IMR-90 (cell line): ENCODE measurements around the gene PBX3. TPM values are rescaled to one million over a fixed set of nuclear protein-coding genes. Genes with fewer than 3 reads are reported as not detected.

ENCODE experiments used
- ATAC-seq: fragments of 200-7000 bp; cut with Tn5 transposase; 2 replicates; pipeline ENCODE4 v1.9.1; 2020; ENCODE audit warnings: low read depth, mild to moderate bottlenecking, moderate library complexity
- BruUV-seq: library from RNA; stranded (reverse); fragments of 400-500 nt; replicated peaks from 2 replicates; lab custom pipeline; 2021; lab: Mats Ljungman, UMichigan
- CTCF ChIA-PET: fragments of 300-600 bp; formaldehyde crosslinking; extraction: SDS; loops from one replicate; lab custom pipeline; 2021; ENCODE audit warnings: antibody characterized with exemption; lab: Yijun Ruan, JAX
- POLR2A ChIA-PET: fragments of 300-600 bp; sonication (Branson Sonifier 250); formaldehyde crosslinking; loops from one replicate; lab custom pipeline; 2022; ENCODE audit warnings: antibody characterized with exemption; ENCODE audit not compliant: unreplicated experiment; lab: Charles Lee
- DNase-seq: peaks from one replicate; pipeline ENCODE4 v3.0.0; 2013
- H2AFZ ChIP-seq: replicated peaks from 2 replicates; pipeline ENCODE3; 2013; ENCODE audit warnings: low read length, mild to moderate bottlenecking; ENCODE audit not compliant: poor library complexity
- H2AK5ac ChIP-seq: 2 replicates; pipeline ENCODE4 v1.6.1; 2013; ENCODE audit warnings: low read depth, low read length, inconsistent platforms
- H2AK9ac ChIP-seq: replicated peaks from 2 replicates; pipeline ENCODE3; 2013; ENCODE audit warnings: mild to moderate bottlenecking, low read depth, low read length, moderate library complexity; ENCODE audit not compliant: poor library complexity
- H2BK120ac ChIP-seq: 2 replicates; pipeline ENCODE4 v1.6.1; 2013; ENCODE audit warnings: low read depth, low read length, inconsistent platforms
- H2BK15ac ChIP-seq: 3 replicates; pipeline ENCODE4 v1.6.1; 2013; ENCODE audit warnings: low read depth, low read length, inconsistent platforms
- H2BK20ac ChIP-seq: 2 replicates; pipeline ENCODE4 v1.6.1; 2013; ENCODE audit warnings: low read depth, mild to moderate bottlenecking, inconsistent platforms, low read length, moderate library complexity
- H2BK5ac ChIP-seq: 2 replicates; pipeline ENCODE4 v1.6.1; 2013; ENCODE audit warnings: mild to moderate bottlenecking, low read depth, low read length, inconsistent platforms; ENCODE audit not compliant: poor library complexity, severe bottlenecking
- H3K14ac ChIP-seq: replicated peaks from 2 replicates; pipeline ENCODE4 v1.6.1; 2013; ENCODE audit warnings: low read depth, low read length, inconsistent platforms
- H3K18ac ChIP-seq: 2 replicates; pipeline ENCODE4 v1.6.1; 2013; ENCODE audit warnings: low read depth, low read length, control low read depth
- H3K23ac ChIP-seq: 2 replicates; pipeline ENCODE4 v1.6.1; 2013; ENCODE audit warnings: low read depth, low read length, inconsistent platforms
- H3K27ac ChIP-seq: 2 replicates; pipeline ENCODE4 v1.5.1; 2013; ENCODE audit warnings: mild to moderate bottlenecking, control low read depth, low read length; ENCODE audit not compliant: insufficient read depth
- H3K27me3 ChIP-seq: 2 replicates; pipeline ENCODE4 v1.6.1; 2013; ENCODE audit warnings: low read length; ENCODE audit not compliant: control insufficient read depth, insufficient read depth
- H3K36me3 ChIP-seq: 2 replicates; pipeline ENCODE4 v1.6.1; 2013; ENCODE audit warnings: low read length, mixed read lengths; ENCODE audit not compliant: control insufficient read depth, insufficient read depth
- H3K4ac ChIP-seq: 2 replicates; pipeline ENCODE4 v1.6.1; 2013; ENCODE audit warnings: low read depth, low read length, inconsistent platforms
- H3K4me1 ChIP-seq: 2 replicates; pipeline ENCODE4 v1.6.1; 2013; ENCODE audit warnings: low read length, mixed read lengths; ENCODE audit not compliant: control insufficient read depth, insufficient read depth
- H3K4me2 ChIP-seq: 2 replicates; pipeline ENCODE4 v1.6.1; 2013; ENCODE audit warnings: low read depth, mild to moderate bottlenecking, control low read depth, low read length, moderate library complexity
- H3K4me3 ChIP-seq: 2 replicates; pipeline ENCODE4 v1.5.1; 2013; ENCODE audit warnings: low read depth, mild to moderate bottlenecking, control low read depth, low read length, moderate library complexity; ENCODE audit not compliant: insufficient read depth
- H3K56ac ChIP-seq: 2 replicates; pipeline ENCODE4 v1.6.1; 2013; ENCODE audit warnings: low read length, inconsistent platforms; ENCODE audit not compliant: insufficient read depth; ENCODE audit errors: extremely low read depth
- H3K79me1 ChIP-seq, 2 experiments: 2 replicates each; pipeline ENCODE4 v1.6.1; 2013; ENCODE audit warnings: low read length in 2 of 2, inconsistent platforms in 1 of 2, low read depth in 1 of 2
- H3K9ac ChIP-seq: 2 replicates; pipeline ENCODE4 v1.6.1; 2013; ENCODE audit warnings: low read depth, low read length, control low read depth
- H3K9me1 ChIP-seq: 2 replicates; pipeline ENCODE4 v1.6.1; 2013; ENCODE audit warnings: low read length, inconsistent platforms; ENCODE audit not compliant: insufficient read depth
- H3K9me3 ChIP-seq: 2 replicates; pipeline ENCODE4 v1.6.1; 2013; ENCODE audit warnings: low read length; ENCODE audit not compliant: control insufficient read depth, insufficient read depth
- H4K20me1 ChIP-seq: 2 replicates; pipeline ENCODE4 v1.6.1; 2013; ENCODE audit warnings: low read length, inconsistent platforms; ENCODE audit not compliant: insufficient read depth
- H4K5ac ChIP-seq: 2 replicates; pipeline ENCODE4 v1.6.1; 2013; ENCODE audit warnings: mild to moderate bottlenecking, low read depth, low read length, control low read depth
- H4K8ac ChIP-seq, 2 experiments: 2 replicates each; pipeline ENCODE4 v1.6.1; 2013; ENCODE audit warnings: low read depth in 2 of 2, low read length in 2 of 2, control low read depth in 1 of 2, inconsistent platforms in 1 of 2
- H4K91ac ChIP-seq: 2 replicates; pipeline ENCODE4 v1.6.1; 2013; ENCODE audit warnings: low read depth, low read length, inconsistent platforms; ENCODE audit not compliant: insufficient read depth
- BHLHE40 ChIP-seq: fragments of 150-350 bp; IDR thresholded peaks from 2 replicates; pipeline ENCODE4 v1.6.1; 2016; ENCODE audit warnings: mild to moderate bottlenecking, low read depth, low read length
- CEBPB ChIP-seq: IDR thresholded peaks from 2 replicates; pipeline ENCODE4 v1.6.1; 2012; ENCODE audit warnings: low read depth, low read length, improper control_type of control experiment
- CHD1 ChIP-seq: IDR thresholded peaks from 2 replicates; pipeline ENCODE4 v1.6.1; 2012; ENCODE audit warnings: low read depth, low read length, improper control_type of control experiment
- FOS ChIP-seq: fragments of 150-350 bp; IDR thresholded peaks from 2 replicates; pipeline ENCODE4 v1.6.1; 2016; ENCODE audit warnings: low read depth, low read length
- MAFK ChIP-seq: IDR thresholded peaks from 2 replicates; pipeline ENCODE4 v1.6.1; 2012; ENCODE audit warnings: low read depth, low read length, improper control_type of control experiment
- MAZ ChIP-seq: IDR thresholded peaks from 2 replicates; pipeline ENCODE4 v1.6.1; 2012; ENCODE audit warnings: low read depth, mild to moderate bottlenecking, low read length, improper control_type of control experiment, moderate library complexity, borderline replicate concordance
- MXI1 ChIP-seq: IDR thresholded peaks from 2 replicates; pipeline ENCODE4 v1.6.1; 2012; ENCODE audit warnings: low read depth, mild to moderate bottlenecking, low read length, moderate library complexity, borderline replicate concordance
- NFE2L2 ChIP-seq: fragments of 150-350 bp; IDR thresholded peaks from 2 replicates; pipeline ENCODE4 v1.6.1; 2016; ENCODE audit warnings: low read depth, mild to moderate bottlenecking, low read length
- POLR2A ChIP-seq: IDR thresholded peaks from 2 replicates; pipeline ENCODE4 v1.6.1; 2012; ENCODE audit warnings: mild to moderate bottlenecking, low read depth, low read length
- RAD21 ChIP-seq: IDR thresholded peaks from 2 replicates; pipeline ENCODE4 v1.6.1; 2012; ENCODE audit warnings: low read length, improper control_type of control experiment
- RCOR1 ChIP-seq: IDR thresholded peaks from 2 replicates; pipeline ENCODE4 v1.6.1; 2012; ENCODE audit warnings: mild to moderate bottlenecking, low read length, improper control_type of control experiment; ENCODE audit not compliant: insufficient replicate concordance
- RFX5 ChIP-seq: IDR thresholded peaks from 2 replicates; pipeline ENCODE4 v1.8.0; 2012; ENCODE audit warnings: low read depth, mild to moderate bottlenecking, low read length, moderate library complexity
- SMC3 ChIP-seq: fragments of 150-350 bp; IDR thresholded peaks from 2 replicates; pipeline ENCODE4 v1.6.1; 2016; ENCODE audit warnings: low read depth, mild to moderate bottlenecking, antibody characterized with exemption, low read length, moderate library complexity
- USF2 ChIP-seq: fragments of 150-350 bp; IDR thresholded peaks from 2 replicates; pipeline ENCODE4 v1.6.1; 2017; ENCODE audit warnings: mild to moderate bottlenecking, antibody characterized with exemption, low read length, low read depth
- WGBS, 2 experiments: methylation state at CpG; one replicate each; pipeline versions ENCODE4 v1.1.5 to v1.1.7; 2013; ENCODE audit warnings: missing lambda C conversion rate in 2 of 2; ENCODE audit not compliant: insufficient read length in 1 of 2; ENCODE audit errors: extremely low coverage in 2 of 2; 5-methylcytosine and 5-hydroxymethylcytosine counted together
- dilution Hi-C: fragments of 300-500 bp; cut with HindIII; formaldehyde crosslinking; loops from one replicate; pipeline ENCODE4 v1.14.3; 2018; ENCODE audit warnings: low sequenced_read_pairs; ENCODE audit not compliant: unreplicated experiment
- in situ Hi-C: fragments of 300-500 bp; cut with MboI; formaldehyde crosslinking; loops from 3 replicates; pipeline ENCODE4 v1.14.3; 2019; ENCODE audit warnings: low sequenced_read_pairs, inconsistent platforms, mixed read lengths
- intact Hi-C: fragments of 100-400 bp; cut with micrococcal nuclease; formaldehyde crosslinking; loops from 2 replicates; pipeline ENCODE4 v1.10.0; 2022
- polyA plus RNA-seq, 3 experiments: library from polyadenylated mRNA; depleted of rRNA; stranded (reverse); fragments of >200 nt; gene quantifications; 2 replicates each; pipeline ENCODE4 v1.2.3, GENCODE V29; 2012; ENCODE audit warnings: low replicate concordance in 1 of 3
- total RNA-seq: library from RNA; depleted of rRNA; stranded (reverse); fragments of >200 nt; gene quantifications from 2 replicates; pipeline ENCODE4 v1.2.3, GENCODE V29; 2012
- TF ChIP-seq, protein P1 (sequence below): fragments of 150-350 bp; IDR thresholded peaks from 2 replicates; pipeline ENCODE4 v1.6.1; 2016; ENCODE audit warnings: low read depth, mild to moderate bottlenecking, low read length, moderate library complexity, borderline replicate concordance
- TF ChIP-seq, protein P2 (sequence below): conservative IDR thresholded peaks from 2 replicates; pipeline ENCODE4 v1.5.1; 2012; ENCODE audit warnings: mild to moderate bottlenecking, low read depth, low read length, improper control_type of control experiment

Gene PBX3
- total and polyA plus RNA-seq, 2 of the 4 experiments (the other 2 are of a cell fraction), result 12.0 to 15.6 TPM

- Histone ChIP-seq H4K8ac (peak overlapping the region in 1 of 2 experiments; percentile 8; a peak in 1 of 4 replicates), H4K5ac (no peak overlapping the region; the same call in 1 of the 2 replicates), H2BK5ac (no peak overlapping the region), H4K91ac (no peak overlapping the region), H3K4ac (0 out of 2 replicates have a peak overlapping the region, but pooled peaks have one; percentile 15), H4K20me1 (peaks cover 5% of the 10 kb centered on the region; the same call in 1 of the 2 replicates), H3K23ac (peak overlapping the region; percentile 70), H2AK9ac (no peak overlapping the region), H3K79me1 (peaks cover 19 to 32% of the 10 kb centered on the region in 2 experiments), H3K56ac (no peak overlapping the region), H3K9me3 (no peaks in the 10 kb centered on the region), H3K27ac (no peak overlapping the region), H3K14ac (peak overlapping the region; percentile 15; the same call in 1 of the 2 replicates), H3K27me3 (no peaks in the 10 kb centered on the region), H2BK120ac (no peak overlapping the region), H2BK20ac (no peak overlapping the region), H2BK15ac (no peak overlapping the region), H2AK5ac (no peak overlapping the region), H3K36me3 (no peaks in the 10 kb centered on the region), H3K18ac (no peak overlapping the region), H3K9me1 (no peaks in the 10 kb centered on the region; the same call in 1 of the 2 replicates), H3K4me3 (peak overlapping the region; percentile 94), H3K4me1 (peaks cover 8% of the 10 kb centered on the region), H3K4me2 (peak overlapping the region; percentile 96), H3K9ac (peak overlapping the region; percentile 15; the same call in 1 of the 2 replicates), H2AFZ (peak overlapping the region; percentile 47)
- dilution Hi-C loops (no loop called here), in situ Hi-C loops (no loop called here), intact Hi-C loops (loop anchor here (5.0 kb wide), 1 partner anchor 142 kb away; the partner anchor contains the start of gene PBX3)
- ATAC-seq (peak; percentile 5), DNase-seq (peak; percentile 3)
- ChIA-PET CTCF (interaction anchor here (0.6 kb wide), 1 partner anchor 625 kb away, joined by 3 read pairs; no protein-coding TSS in a partner anchor), POLR2A (no interaction called here)
- BruUV-seq, result no TSS peak
- TF ChIP-seq NFE2L2 (no peak), MXI1 (no peak), RAD21 (no peak), CHD1 (no peak), POLR2A (no peak), USF2 (no peak), CEBPB (no peak), SMC3 (no peak), MAZ (no peak), BHLHE40 (no peak), MAFK (no peak), RFX5 (no peak), RCOR1 (no peak), FOS (no peak)
- TF ChIP-seq, protein P1, sequence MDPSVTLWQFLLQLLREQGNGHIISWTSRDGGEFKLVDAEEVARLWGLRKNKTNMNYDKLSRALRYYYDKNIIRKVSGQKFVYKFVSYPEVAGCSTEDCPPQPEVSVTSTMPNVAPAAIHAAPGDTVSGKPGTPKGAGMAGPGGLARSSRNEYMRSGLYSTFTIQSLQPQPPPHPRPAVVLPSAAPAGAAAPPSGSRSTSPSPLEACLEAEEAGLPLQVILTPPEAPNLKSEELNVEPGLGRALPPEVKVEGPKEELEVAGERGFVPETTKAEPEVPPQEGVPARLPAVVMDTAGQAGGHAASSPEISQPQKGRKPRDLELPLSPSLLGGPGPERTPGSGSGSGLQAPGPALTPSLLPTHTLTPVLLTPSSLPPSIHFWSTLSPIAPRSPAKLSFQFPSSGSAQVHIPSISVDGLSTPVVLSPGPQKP, result no peak
- TF ChIP-seq, protein P2, sequence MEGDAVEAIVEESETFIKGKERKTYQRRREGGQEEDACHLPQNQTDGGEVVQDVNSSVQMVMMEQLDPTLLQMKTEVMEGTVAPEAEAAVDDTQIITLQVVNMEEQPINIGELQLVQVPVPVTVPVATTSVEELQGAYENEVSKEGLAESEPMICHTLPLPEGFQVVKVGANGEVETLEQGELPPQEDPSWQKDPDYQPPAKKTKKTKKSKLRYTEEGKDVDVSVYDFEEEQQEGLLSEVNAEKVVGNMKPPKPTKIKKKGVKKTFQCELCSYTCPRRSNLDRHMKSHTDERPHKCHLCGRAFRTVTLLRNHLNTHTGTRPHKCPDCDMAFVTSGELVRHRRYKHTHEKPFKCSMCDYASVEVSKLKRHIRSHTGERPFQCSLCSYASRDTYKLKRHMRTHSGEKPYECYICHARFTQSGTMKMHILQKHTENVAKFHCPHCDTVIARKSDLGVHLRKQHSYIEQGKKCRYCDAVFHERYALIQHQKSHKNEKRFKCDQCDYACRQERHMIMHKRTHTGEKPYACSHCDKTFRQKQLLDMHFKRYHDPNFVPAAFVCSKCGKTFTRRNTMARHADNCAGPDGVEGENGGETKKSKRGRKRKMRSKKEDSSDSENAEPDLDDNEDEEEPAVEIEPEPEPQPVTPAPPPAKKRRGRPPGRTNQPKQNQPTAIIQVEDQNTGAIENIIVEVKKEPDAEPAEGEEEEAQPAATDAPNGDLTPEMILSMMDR, result no peak
- WGBS, 2 experiments, result 0% methylated on average over 1 of the region's 21 CpGs; no CpG with 5 or more reads in 1 of the 2 experiments
These were observed 141.9 kb downstream of the PBX3 start for GRCh38 chr9:125889112-125889475.
